GM23338 (cell line): ENCODE data around the gene THSD7A. TPM values are rescaled to one million over a fixed set of nuclear protein-coding genes. Genes with fewer than 3 reads are reported as not detected.

Source experiments
- ATAC-seq: fragments of 200-7000 bp; cut with Tn5 transposase; 3 replicates; pipeline ENCODE4 v1.9.1; 2020
- DNase-seq: peaks from one replicate; pipeline ENCODE4 v3.0.0-alpha.2; 2015; ENCODE audit warnings: low spot score
- H2AFZ ChIP-seq: fragments of 200-600 bp; sonication (generic); 2 replicates; pipeline ENCODE4 v1.8.0; 2016; ENCODE audit warnings: antibody characterized with exemption, mild to moderate bottlenecking, moderate library complexity
- H3F3A ChIP-seq: fragments of 200-600 bp; sonication (generic); replicated peaks from 2 replicates; pipeline ENCODE4 v1.8.0; 2017; ENCODE audit warnings: antibody characterized with exemption, mixed run types, low read depth
- H3K27ac ChIP-seq: fragments of 200-600 bp; sonication (generic); 2 replicates; pipeline ENCODE4 v1.6.1; 2016; ENCODE audit warnings: low read depth
- H3K27me3 ChIP-seq: fragments of 200-600 bp; sonication (generic); 2 replicates; pipeline ENCODE4 v1.8.0; 2016; ENCODE audit warnings: mild to moderate bottlenecking, mixed run types, moderate library complexity; ENCODE audit not compliant: insufficient read depth
- H3K36me3 ChIP-seq: fragments of 200-600 bp; sonication (generic); 2 replicates; pipeline ENCODE4 v1.8.0; 2016; ENCODE audit warnings: mild to moderate bottlenecking; ENCODE audit not compliant: insufficient read depth
- H3K4me1 ChIP-seq: fragments of 200-600 bp; sonication (generic); 2 replicates; pipeline ENCODE4 v1.8.0; 2016; ENCODE audit warnings: mild to moderate bottlenecking, moderate library complexity; ENCODE audit not compliant: insufficient read depth
- H3K4me2 ChIP-seq: fragments of 200-600 bp; sonication (generic); 2 replicates; pipeline ENCODE4 v1.7.1; 2017; ENCODE audit warnings: mixed run types
- H3K4me3 ChIP-seq: fragments of 200-600 bp; sonication (generic); 2 replicates; pipeline ENCODE4 v1.6.1; 2016; ENCODE audit warnings: mixed run types
- H3K79me2 ChIP-seq: fragments of 200-600 bp; sonication (generic); replicated peaks from 2 replicates; pipeline ENCODE4 v1.8.0; 2017; ENCODE audit warnings: mild to moderate bottlenecking; ENCODE audit not compliant: insufficient read depth
- H3K9me2 ChIP-seq: fragments of 200-600 bp; sonication (generic); 2 replicates; pipeline ENCODE4 v1.8.0; 2017; ENCODE audit not compliant: insufficient read depth
- H4K20me1 ChIP-seq: fragments of 200-600 bp; sonication (generic); replicated peaks from 2 replicates; pipeline ENCODE4 v1.8.0; 2017; ENCODE audit warnings: mild to moderate bottlenecking; ENCODE audit not compliant: insufficient read depth
- H3K27ac Mint-ChIP-seq: 2 replicates; pipeline ENCODE4 v1.8.0; 2020; ENCODE audit warnings: inconsistent platforms, mild to moderate bottlenecking, moderate library complexity, mixed read lengths
- H3K27me3 Mint-ChIP-seq: 3 replicates; pipeline ENCODE4 v1.8.0; 2022; ENCODE audit warnings: low read depth, mild to moderate bottlenecking, moderate library complexity, mixed read lengths, inconsistent platforms; ENCODE audit not compliant: insufficient read depth, poor library complexity
- H3K36me3 Mint-ChIP-seq: 3 replicates; pipeline ENCODE4 v1.8.0; 2021; ENCODE audit warnings: low read depth, mild to moderate bottlenecking, inconsistent platforms, moderate library complexity, mixed read lengths
- H3K4me1 Mint-ChIP-seq: 3 replicates; pipeline ENCODE4 v1.8.0; 2020; ENCODE audit warnings: mild to moderate bottlenecking, inconsistent platforms, mixed read lengths
- H3K4me3 Mint-ChIP-seq: 3 replicates; pipeline ENCODE4 v1.8.0; 2021; ENCODE audit warnings: moderate library complexity, mild to moderate bottlenecking, inconsistent platforms, mixed read lengths
- H3K9me3 Mint-ChIP-seq: 3 replicates; pipeline ENCODE4 v1.8.0; 2020; ENCODE audit warnings: moderate library complexity, mild to moderate bottlenecking, inconsistent platforms, mixed read lengths
- CREB1 ChIP-seq: fragments of 250-450 bp; sonication (Bioruptor Pico); IDR thresholded peaks from 2 replicates; pipeline ENCODE4 v1.5.0; 2020; ENCODE audit warnings: low read depth, mild to moderate bottlenecking, moderate library complexity
- CTCF ChIP-seq, 2 experiments: fragments of 200-600 bp in 1 of 2; sonication (generic) in 1 of 2; conservative IDR thresholded peaks; 2 replicates each; pipeline versions ENCODE4 v1.5.1 to v1.6.1; 2016 to 2017; ENCODE audit warnings: antibody characterized with exemption in 2 of 2, low read depth in 2 of 2, mild to moderate bottlenecking in 2 of 2, moderate library complexity in 1 of 2
- ETS1 ChIP-seq: IDR thresholded peaks from 2 replicates; pipeline ENCODE4 v1.6.1; 2016; ENCODE audit warnings: antibody characterized with exemption
- NANOG ChIP-seq: IDR thresholded peaks from 2 replicates; pipeline ENCODE4 v1.6.1; 2016; ENCODE audit warnings: antibody characterized with exemption, borderline replicate concordance
- ZNF114 ChIP-seq: fragments of 250-450 bp; sonication (Bioruptor Pico); IDR thresholded peaks from 2 replicates; pipeline ENCODE4 v1.5.0; 2020; ENCODE audit warnings: mild to moderate bottlenecking, moderate library complexity
- ZNF331 ChIP-seq: fragments of 250-450 bp; sonication (Bioruptor Pico); IDR thresholded peaks from 2 replicates; pipeline ENCODE4 v1.5.0; 2020; ENCODE audit warnings: low read depth, mild to moderate bottlenecking, moderate library complexity
- ZNF462 ChIP-seq: fragments of 250-450 bp; sonication (Bioruptor Pico); IDR thresholded peaks from 2 replicates; pipeline ENCODE4 v1.5.0; 2020; ENCODE audit warnings: mild to moderate bottlenecking, moderate library complexity
- polyA plus RNA-seq: library from polyadenylated mRNA; unstranded; fragments of >200 nt; fragmentation: Nextera tagmentation; extraction: Ambion mirVana; gene quantifications from 2 replicates; pipeline ENCODE4 v1.2.1, GENCODE V29; 2016
- total RNA-seq: library from RNA; depleted of rRNA; stranded (reverse); fragments of >200 nt; shearing (Covaris generic); gene quantifications from 2 replicates; pipeline ENCODE4 v1.2.3, GENCODE V29; 2014

The THSD7A gene
- total and polyA plus RNA-seq, 2 experiments from 2014 or later = 1.3 to 2.1 TPM

GRCh38 chr7:11716185-11716584 is 115.8 kb downstream of the THSD7A start (continued):
- TF ChIP-seq ZNF462 (CRISPR knock-in tag) (no peak), CREB1 (CRISPR knock-in tag) (no peak), ZNF331 (CRISPR knock-in tag) (no peak)

- Mint-ChIP-seq H3K27ac (peak overlapping the region; percentile 81), H3K27me3 (no peaks in the 10 kb centered on the region), H3K4me1 (peaks cover 24% of the 10 kb centered on the region), H3K4me3 (no peak overlapping the region), H3K36me3 (no peaks in the 10 kb centered on the region), H3K9me3 (no peaks in the 10 kb centered on the region)
- Histone ChIP-seq H3K4me3 (no peak overlapping the region), H3K9me2 (no peaks in the 10 kb centered on the region), H4K20me1 (no peaks in the 10 kb centered on the region), H2AFZ (no peak overlapping the region), H3K27ac (no peak overlapping the region), H3K36me3 (no peaks in the 10 kb centered on the region), H3K4me1 (peaks cover 13% of the 10 kb centered on the region), H3K4me2 (no peak overlapping the region), H3F3A (no peaks in the 10 kb centered on the region), H3K79me2 (no peaks in the 10 kb centered on the region), H3K27me3 (no peaks in the 10 kb centered on the region)
- ATAC-seq (no peak), DNase-seq (no peak)
- TF ChIP-seq ETS1 (no peak), ZNF114 (no peak), ZNF462 (CRISPR knock-in tag) (no peak), CTCF (conservative IDR thresholded peaks at IDR 0.05; ENCODE audit: low read depth in 2 of 2) (no peak), NANOG (no peak), ZNF331 (CRISPR knock-in tag) (no peak)
Measured at GRCh38 chr7:11714676-11715075, 117.3 kb downstream of the THSD7A start.
